Fibroblast of the conjunctiva (primary cell): ENCODE data around the gene MRAS.
"Not testable (repeated sequence)": the region's sequence is repeated elsewhere in the genome, so short reads cannot be mapped to it uniquely, and the experiment has no call there.

Source experiments
- DNase-seq: peaks from one replicate; pipeline ENCODE4 v3.0.0-alpha.2; 2010; ENCODE audit warnings: low read depth

The MRAS gene

GRCh38 chr3:138418601-138419206 is 70.3 kb downstream of the MRAS start:
- DNase-seq = no peak

GRCh38 chr3:138423316-138423715 is 74.9 kb downstream of the MRAS start:
- DNase-seq = no peak

DNA sequence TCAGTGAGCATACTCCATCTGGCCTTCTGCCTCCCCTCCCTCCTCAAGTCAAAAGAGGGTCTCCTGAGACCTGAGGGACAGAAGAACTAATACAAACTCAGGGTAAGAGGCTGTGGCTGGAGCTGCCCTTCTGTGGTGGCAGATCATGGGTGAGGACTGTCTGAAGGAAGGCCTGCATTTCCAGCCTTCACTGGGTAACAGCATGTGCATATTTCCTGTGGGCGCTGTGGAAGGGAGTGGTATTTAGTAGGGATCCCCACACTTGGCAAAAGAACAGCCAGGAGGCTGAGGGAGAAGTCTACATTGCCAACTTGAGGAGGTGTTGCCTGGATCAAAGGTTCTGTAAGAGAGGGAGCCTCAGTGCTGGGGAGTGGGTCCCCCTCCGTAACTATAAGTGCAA is 75.9 kb downstream of the MRAS start:
- DNase-seq = no peak

- DNase-seq = no peak
These were observed 77.8 kb downstream of the MRAS start for GRCh38 chr3:138426211-138426610.

DNA sequence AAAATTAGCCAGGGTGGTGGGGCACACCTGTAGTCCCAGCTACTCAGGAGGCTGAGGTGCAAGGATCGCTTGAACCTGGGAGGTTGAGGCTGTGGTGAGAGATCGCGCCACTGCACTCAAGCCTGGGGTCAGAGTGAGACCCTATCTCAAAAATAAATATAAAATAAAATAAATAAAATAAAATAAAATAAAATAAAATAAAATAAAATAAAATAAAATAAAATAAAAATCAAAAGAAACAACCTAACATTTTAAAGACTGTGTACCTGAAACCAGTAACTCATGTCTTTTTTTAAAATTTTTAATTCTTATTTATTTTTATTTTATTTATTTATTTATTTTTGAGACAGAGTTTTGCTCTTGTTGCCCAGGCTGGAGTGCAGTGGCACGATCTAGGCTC is 78.4 kb downstream of the MRAS start:
- not testable (repeated sequence) for DNase-seq

DNA sequence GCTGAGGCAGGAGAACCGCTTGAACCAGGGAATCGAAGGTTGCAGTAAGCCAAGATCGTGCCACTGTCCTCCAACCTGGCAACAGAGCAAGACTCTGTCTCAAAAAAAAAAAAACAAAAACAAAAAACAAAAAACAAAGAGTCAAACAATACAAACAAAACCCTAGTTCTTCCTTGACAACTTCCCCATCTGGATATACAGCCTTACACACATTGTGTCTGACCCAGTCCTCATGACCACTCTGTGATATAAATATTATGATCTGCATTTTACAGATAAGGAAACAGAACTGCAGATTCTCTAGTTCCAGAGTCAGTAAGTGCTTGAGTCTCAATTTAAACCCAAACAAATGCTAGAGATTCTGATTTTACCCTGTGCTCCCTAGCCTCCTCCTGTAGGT is 81.3 kb downstream of the MRAS start:
- DNase-seq = no peak

GRCh38 chr3:138432576-138433240 is 84.3 kb downstream of the MRAS start:
- no peak for DNase-seq

DNA sequence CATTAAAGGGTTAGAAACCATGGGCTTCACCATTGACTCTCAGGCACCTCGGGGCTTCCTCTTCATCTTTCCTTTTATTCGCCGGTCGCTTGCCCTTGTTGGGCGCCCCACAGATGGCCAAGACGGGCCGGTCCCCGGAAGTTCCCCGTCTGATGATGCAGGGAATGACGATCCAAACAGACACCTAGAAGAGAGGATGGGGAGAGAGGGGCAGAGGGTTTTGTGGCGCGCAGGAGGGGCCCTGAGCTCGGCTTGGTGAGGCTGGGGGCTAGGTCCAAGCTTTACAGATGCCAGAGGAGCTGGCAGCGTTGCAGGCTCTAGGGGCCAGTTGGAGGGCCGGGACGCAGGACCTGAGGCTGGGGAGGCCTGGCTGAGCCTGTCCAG is 85.5 kb downstream of the MRAS start:
- no peak for DNase-seq

- DNase-seq = no peak
These were observed 86.0 kb downstream of the MRAS start, which contains the start of gene ESYT3 for GRCh38 chr3:138434276-138434874. Gene ESYT3 (plus strand): TSS chr3:138434616. CDS start chr3:138434799, 183 bp downstream.

DNA sequence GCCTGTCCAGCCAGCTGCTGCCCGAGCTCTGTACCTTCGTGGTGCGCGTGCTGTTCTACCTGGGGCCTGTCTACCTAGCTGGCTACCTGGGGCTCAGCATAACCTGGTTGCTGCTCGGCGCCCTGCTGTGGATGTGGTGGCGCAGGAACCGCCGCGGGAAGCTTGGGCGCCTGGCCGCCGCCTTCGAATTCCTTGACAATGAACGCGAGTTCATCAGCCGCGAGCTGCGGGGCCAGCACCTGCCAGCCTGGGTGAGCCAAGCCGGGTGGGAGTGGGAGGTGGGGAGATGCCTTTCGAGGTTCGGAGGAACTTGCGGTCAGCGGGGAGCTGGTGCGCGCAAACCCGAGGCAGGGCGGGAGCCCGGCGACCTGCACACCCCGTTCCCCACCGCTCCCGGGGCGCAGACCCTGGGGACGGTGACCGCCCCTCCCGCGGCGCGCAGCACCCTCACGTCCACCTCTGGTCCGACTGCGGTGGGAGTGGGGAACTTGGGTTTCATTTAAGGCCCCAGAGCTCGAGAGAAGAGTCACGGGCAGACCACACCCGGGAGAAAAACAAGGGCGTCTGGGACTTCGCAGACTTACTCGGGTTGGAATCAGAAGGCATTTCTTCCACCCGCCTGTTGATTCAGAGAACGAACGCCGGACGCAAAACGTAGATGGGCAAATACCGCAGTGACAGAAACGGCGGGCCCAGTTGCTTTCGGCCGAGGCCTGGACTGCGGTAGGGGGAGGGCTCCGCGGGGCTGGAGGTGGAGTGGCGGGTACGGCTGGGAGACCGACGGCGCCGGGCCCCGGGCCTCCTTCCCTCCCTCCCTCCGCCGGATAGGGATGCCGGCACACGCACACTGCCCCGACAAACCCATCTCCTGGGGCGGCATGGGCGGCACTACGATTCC is 86.7 kb downstream of the MRAS start:
- DNase-seq = no peak

GRCh38 chr3:138435840-138436239 is 87.5 kb downstream of the MRAS start:
- DNase-seq = no peak

GRCh38 chr3:138437281-138437680 is 88.9 kb downstream of the MRAS start:
- DNase-seq = no peak

- no peak for DNase-seq
These were observed 90.5 kb downstream of the MRAS start for GRCh38 chr3:138438896-138439295.

DNA sequence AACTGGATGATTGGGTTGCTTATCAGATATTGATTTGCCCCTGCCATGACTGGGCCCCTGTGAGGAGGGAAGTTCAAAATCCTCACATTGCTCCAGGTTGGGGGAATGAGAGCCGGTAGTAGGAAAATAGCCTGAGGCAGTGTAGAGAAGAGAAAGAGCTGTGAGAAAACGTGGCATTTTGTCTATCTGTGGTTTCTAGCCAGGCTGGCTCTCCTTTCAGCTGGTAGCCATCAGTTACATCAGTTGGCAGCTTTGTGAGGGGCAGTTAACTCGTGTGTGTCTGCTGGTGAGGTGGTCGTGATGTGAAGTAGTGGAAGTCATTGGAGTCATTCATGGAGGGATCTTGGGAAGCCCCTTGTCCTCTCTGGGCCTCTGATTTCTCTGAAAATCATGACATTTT is 91.3 kb downstream of the MRAS start:
- no peak for DNase-seq

GRCh38 chr3:138440121-138440521 is 91.7 kb downstream of the MRAS start:
- no peak for DNase-seq

GRCh38 chr3:138440596-138440995 is 92.2 kb downstream of the MRAS start:
- DNase-seq = no peak

DNA sequence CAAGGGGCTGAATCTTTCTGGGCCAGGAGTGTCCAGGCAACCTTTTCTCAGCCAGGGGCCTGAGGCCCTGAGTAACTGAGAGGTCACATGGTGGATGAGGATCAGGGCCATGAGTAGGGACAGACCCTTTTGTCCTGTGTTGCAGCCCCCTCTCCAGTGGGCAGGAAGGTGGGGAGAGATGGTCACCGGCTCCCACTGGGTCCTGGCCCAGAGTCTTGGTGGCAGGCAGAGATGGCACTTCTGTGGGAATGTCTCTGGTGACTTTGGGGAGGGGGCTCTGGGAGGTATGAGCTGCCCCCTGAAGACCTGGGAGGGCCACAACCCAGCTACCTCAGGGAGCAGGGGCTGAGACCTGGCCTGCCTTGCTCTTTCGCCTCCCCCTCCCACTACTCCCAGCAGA is 92.9 kb downstream of the MRAS start:
- no peak for DNase-seq

- no peak for DNase-seq
These were observed 93.4 kb downstream of the MRAS start for GRCh38 chr3:138441742-138442141.

DNA sequence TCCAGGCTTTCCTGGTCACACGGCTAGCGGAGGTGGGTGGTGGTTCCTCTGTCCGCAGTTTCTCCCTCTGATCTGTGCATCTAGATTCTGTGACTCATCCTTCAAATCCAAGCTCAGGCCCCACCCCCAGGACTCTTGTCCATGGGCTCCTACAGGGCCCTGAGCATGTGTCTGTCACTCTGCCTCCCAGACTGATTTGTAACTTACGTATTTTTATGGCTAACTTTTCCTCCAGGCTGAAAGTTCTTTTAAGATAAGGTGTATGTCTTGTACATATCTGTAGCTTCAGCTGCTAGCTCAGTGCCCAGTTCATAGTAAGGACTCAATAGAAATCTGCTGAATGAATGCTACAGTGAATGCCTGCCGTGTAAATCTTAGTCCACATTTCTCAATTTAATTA is 94.1 kb downstream of the MRAS start:
- peak; percentile 34 for DNase-seq

DNA sequence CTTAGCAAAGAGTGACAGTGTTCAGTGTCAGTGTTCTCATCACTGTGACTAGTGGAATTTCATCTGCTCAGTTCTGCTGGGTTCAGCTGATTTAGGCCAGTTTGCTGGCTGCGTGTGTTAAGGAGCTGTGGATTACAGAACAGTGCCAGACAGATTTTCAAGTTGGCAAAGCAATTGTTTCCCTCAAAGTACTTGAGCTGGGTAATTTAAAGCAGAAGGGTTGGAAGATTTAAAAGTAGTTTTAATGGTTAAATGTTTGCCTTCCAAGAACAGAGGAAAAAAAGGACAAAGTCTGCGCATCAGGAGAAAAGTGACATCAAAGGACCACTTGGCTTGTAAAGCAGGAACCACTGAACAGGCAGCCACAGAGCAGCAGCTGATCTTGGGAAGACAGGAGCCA is 94.7 kb downstream of the MRAS start:
- no peak for DNase-seq

DNA sequence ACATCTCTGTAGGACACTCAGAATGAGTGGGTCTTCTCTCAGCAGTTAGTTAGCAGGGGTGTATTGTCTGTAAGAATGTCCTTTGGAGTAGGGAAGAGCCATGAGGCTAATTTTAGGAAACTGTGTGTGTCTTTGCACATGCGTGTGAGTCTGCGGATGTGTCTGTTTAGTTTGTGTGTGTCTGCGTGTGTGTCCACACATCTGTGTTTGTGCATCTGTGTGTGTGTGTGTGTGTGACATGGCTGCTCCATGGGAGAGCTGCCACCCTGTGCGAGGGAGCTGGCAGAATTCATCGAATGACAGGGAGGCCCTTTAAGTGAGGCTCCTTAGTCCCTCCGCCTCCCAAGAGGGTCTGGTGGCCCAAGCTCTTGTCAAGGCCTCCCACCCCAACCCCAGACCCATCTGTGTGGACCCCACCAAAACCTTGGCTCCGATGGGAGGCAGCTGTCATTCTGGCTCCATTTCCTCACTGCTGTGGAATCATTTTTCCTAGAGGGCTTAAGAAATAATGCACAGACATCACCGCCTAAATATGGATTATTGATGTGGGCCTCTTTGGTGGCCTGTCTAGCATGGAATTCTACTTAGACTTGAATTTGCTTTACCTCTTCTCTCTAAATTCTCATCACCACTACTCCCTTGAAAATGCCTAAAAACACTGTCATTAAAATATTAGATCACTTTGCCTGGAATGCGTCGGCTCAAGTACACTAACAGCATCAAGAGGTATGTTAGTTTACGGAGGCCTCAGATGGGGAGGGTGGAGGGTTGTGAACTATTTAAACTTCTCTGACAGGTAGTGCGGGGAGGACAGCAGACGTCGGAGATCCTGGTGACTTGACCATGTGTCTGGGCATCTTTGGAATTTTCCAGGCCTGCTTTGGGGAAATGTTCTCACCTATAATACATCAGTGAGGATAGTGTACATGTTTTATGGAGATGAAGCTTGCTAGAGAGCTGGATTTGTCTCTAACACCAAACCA is 95.4 kb downstream of the MRAS start:
- DNase-seq = no peak
